H1 (cell line): Measurements from ENCODE around the gene KRT14. TPM values are rescaled to one million over a fixed set of nuclear protein-coding genes. Genes with fewer than 3 reads are reported as not detected.

Experiments
- CTCF ChIA-PET: fragments of 300-600 bp; sonication (Branson Sonifier 250); formaldehyde crosslinking; loops from one replicate; lab custom pipeline; 2021; ENCODE audit not compliant: partially characterized antibody; lab: Charles Lee
- POLR2A ChIA-PET: fragments of 300-600 bp; sonication (Branson Sonifier 250); formaldehyde crosslinking; loops from one replicate; lab custom pipeline; 2021; ENCODE audit warnings: inconsistent platforms; ENCODE audit not compliant: partially characterized antibody; lab: Charles Lee
- DNase-seq, 2 experiments: peaks; one replicate each; pipeline versions ENCODE4 v3.0.0 to v3.0.0-alpha.2; 2010 to 2022; ENCODE audit warnings: low spot score in 2 of 2, low read depth in 1 of 2, mixed read lengths in 1 of 2
- FAIRE-seq: peaks from 2 replicates; lab custom pipeline; 2011; peaks lifted over from hg19 to GRCh38; lab: Jason Lieb, UNC
- H2AFZ ChIP-seq: 2 replicates; pipeline ENCODE4 v1.8.1; 2012; ENCODE audit warnings: low read length, inconsistent platforms
- H2AK5ac ChIP-seq: 2 replicates; pipeline ENCODE4 v1.6.1; 2013; ENCODE audit warnings: low read depth, low read length
- H2BK120ac ChIP-seq: replicated peaks from 2 replicates; pipeline ENCODE3; 2013; ENCODE audit warnings: low read depth, low read length, inconsistent platforms
- H2BK12ac ChIP-seq: 2 replicates; pipeline ENCODE4 v1.6.1; 2013; ENCODE audit warnings: low read depth, low read length
- H2BK15ac ChIP-seq: 2 replicates; pipeline ENCODE4 v1.6.1; 2013; ENCODE audit warnings: low read length
- H2BK20ac ChIP-seq: 2 replicates; pipeline ENCODE4 v1.6.1; 2013; ENCODE audit warnings: low read length
- H2BK5ac ChIP-seq: 2 replicates; pipeline ENCODE4 v1.6.1; 2013; ENCODE audit warnings: low read depth, low read length
- H3K14ac ChIP-seq: 2 replicates; pipeline ENCODE4 v1.6.1; 2013; ENCODE audit warnings: inconsistent platforms; ENCODE audit not compliant: insufficient read length
- H3K18ac ChIP-seq: 2 replicates; pipeline ENCODE4 v1.6.1; 2013; ENCODE audit warnings: low read length; ENCODE audit errors: extremely low read depth
- H3K23ac ChIP-seq: 2 replicates; pipeline ENCODE4 v1.6.1; 2013; ENCODE audit warnings: inconsistent platforms; ENCODE audit not compliant: insufficient read length
- H3K23me2 ChIP-seq: 2 replicates; pipeline ENCODE4 v1.6.1; 2013; ENCODE audit warnings: low read depth, low read length
- H3K27ac ChIP-seq: 2 replicates; pipeline ENCODE4 v1.6.1; 2011; ENCODE audit warnings: low read depth, low read length, inconsistent platforms
- H3K27me3 ChIP-seq, 4 experiments: replicated peaks in 1 of 4; 1 replicate in 1 of 4; 2 replicates in 3 of 4; pipeline versions ENCODE4 v1.6.1 to v1.8.1; 2011 to 2013; ENCODE audit warnings: low read length in 3 of 4, mild to moderate bottlenecking in 3 of 4, inconsistent platforms in 2 of 4, mixed read lengths in 2 of 4, moderate library complexity in 1 of 4; ENCODE audit not compliant: control insufficient read depth in 3 of 4, insufficient read depth in 3 of 4; ENCODE audit errors: extremely low read depth in 1 of 4
- H3K36me3 ChIP-seq, 4 experiments: 2 replicates each; pipeline versions ENCODE4 v1.6.1 to v1.8.1; 2011 to 2013; ENCODE audit warnings: mild to moderate bottlenecking in 4 of 4, low read length in 3 of 4, moderate library complexity in 2 of 4, control low read depth in 1 of 4, inconsistent platforms in 1 of 4; ENCODE audit not compliant: insufficient read depth in 4 of 4, control insufficient read depth in 2 of 4
- H3K4ac ChIP-seq: replicated peaks from 2 replicates; pipeline ENCODE3; 2013; ENCODE audit warnings: low read length, low read depth, mixed read lengths, inconsistent platforms; ENCODE audit not compliant: insufficient read length
- H3K4me1 ChIP-seq, 4 experiments: replicated peaks in 1 of 4; 1 replicate in 1 of 4; 2 replicates in 3 of 4; pipeline versions ENCODE4 v1.6.1 to v1.8.1; 2011 to 2013; ENCODE audit warnings: low read length in 3 of 4, inconsistent platforms in 2 of 4, mixed read lengths in 1 of 4; ENCODE audit not compliant: insufficient read depth in 4 of 4, control insufficient read depth in 3 of 4
- H3K4me2 ChIP-seq, 2 experiments: 2 replicates each; pipeline versions ENCODE4 v1.6.1 to v1.8.1; 2011 to 2013; ENCODE audit warnings: low read depth in 2 of 2, low read length in 2 of 2, control low read depth in 1 of 2, inconsistent platforms in 1 of 2, mild to moderate bottlenecking in 1 of 2; ENCODE audit not compliant: insufficient read depth in 1 of 2
- H3K4me3 ChIP-seq, 4 experiments: fragments of 200-600, 300-600 bp in 1 of 4; sonication (generic), shearing (Covaris generic), sonication (Bioruptor Twin) in 1 of 4; 2 replicates each; pipeline versions ENCODE4 v1.5.1 to v1.8.1; 2011 to 2016; ENCODE audit warnings: low read length in 4 of 4, low read depth in 3 of 4, control low read depth in 2 of 4, inconsistent platforms in 2 of 4, mild to moderate bottlenecking in 2 of 4, mixed read lengths in 1 of 4, moderate library complexity in 1 of 4; ENCODE audit not compliant: insufficient read depth in 2 of 4; ENCODE audit errors: extremely low read depth in 1 of 4
- H3K56ac ChIP-seq: replicated peaks from 2 replicates; pipeline ENCODE3; 2013; ENCODE audit warnings: low read depth, mild to moderate bottlenecking, mixed read lengths, low read length, inconsistent platforms; ENCODE audit not compliant: insufficient read length
- H3K79me1 ChIP-seq: 2 replicates; pipeline ENCODE4 v1.6.1; 2013; ENCODE audit warnings: low read depth, low read length, control low read depth
- H3K79me2 ChIP-seq, 2 experiments: 2 replicates each; pipeline versions ENCODE4 v1.6.1 to v1.8.1; 2012 to 2013; ENCODE audit warnings: low read length in 2 of 2, mild to moderate bottlenecking in 2 of 2, inconsistent platforms in 1 of 2; ENCODE audit not compliant: insufficient read depth in 2 of 2, control insufficient read depth in 1 of 2
- H3K9ac ChIP-seq, 4 experiments: replicated peaks in 1 of 4; 1 replicate in 1 of 4; 2 replicates in 3 of 4; pipeline versions ENCODE4 v1.6.1 to v1.8.1; 2011 to 2013; ENCODE audit warnings: low read depth in 3 of 4, low read length in 3 of 4, control low read depth in 2 of 4, mild to moderate bottlenecking in 2 of 4, moderate library complexity in 2 of 4, inconsistent platforms in 1 of 4; ENCODE audit errors: extremely low read depth in 1 of 4
- H3K9me3 ChIP-seq, 2 experiments: 2 replicates each; pipeline versions ENCODE4 v1.6.1 to v1.8.1; 2012 to 2013; ENCODE audit warnings: mild to moderate bottlenecking in 2 of 2, moderate library complexity in 2 of 2, control low read depth in 1 of 2, inconsistent platforms in 1 of 2, low read depth in 1 of 2, low read length in 1 of 2, mixed read lengths in 1 of 2; ENCODE audit not compliant: insufficient read depth in 2 of 2
- H4K20me1 ChIP-seq, 2 experiments: replicated peaks in 1 of 2; 2 replicates each; pipeline versions ENCODE3 to v1.8.1; 2011 to 2013; ENCODE audit warnings: inconsistent platforms in 2 of 2, low read length in 2 of 2, mild to moderate bottlenecking in 1 of 2; ENCODE audit not compliant: insufficient read depth in 2 of 2, control insufficient read depth in 1 of 2
- H4K5ac ChIP-seq: 2 replicates; pipeline ENCODE4 v1.6.1; 2013; ENCODE audit warnings: low read length, low read depth, mixed read lengths, inconsistent platforms; ENCODE audit not compliant: insufficient read length
- H4K8ac ChIP-seq: 2 replicates; pipeline ENCODE4 v1.8.0; 2013; ENCODE audit warnings: mild to moderate bottlenecking, moderate library complexity, low read length, inconsistent platforms; ENCODE audit not compliant: insufficient read depth; ENCODE audit errors: extremely low read depth
- H4K91ac ChIP-seq: replicated peaks from 2 replicates; pipeline ENCODE3; 2013; ENCODE audit warnings: low read length, mixed read lengths, inconsistent platforms; ENCODE audit not compliant: insufficient read length
- FOSL1 ChIP-seq: IDR thresholded peaks from 2 replicates; pipeline ENCODE4 v1.6.1; 2011; ENCODE audit warnings: mild to moderate bottlenecking, low read depth, low read length, moderate library complexity; ENCODE audit not compliant: insufficient read depth
- HDAC2 ChIP-seq, 2 experiments: fragments of 300-600 bp in 1 of 2; sonication (generic) in 1 of 2; IDR thresholded peaks; 2 replicates each; pipeline ENCODE4 v1.6.1; 2011 to 2012; ENCODE audit warnings: low read depth in 2 of 2, low read length in 2 of 2, mild to moderate bottlenecking in 2 of 2, moderate library complexity in 2 of 2, borderline replicate concordance in 1 of 2, inconsistent platforms in 1 of 2
- POU5F1 ChIP-seq: IDR thresholded peaks from 2 replicates; pipeline ENCODE4 v1.6.1; 2011; ENCODE audit warnings: low read depth, mild to moderate bottlenecking, low read length, moderate library complexity
- SIN3A ChIP-seq, 2 experiments: IDR thresholded peaks in 1 of 2; conservative IDR thresholded peaks in 1 of 2; 2 replicates each; pipeline ENCODE4 v1.6.1; 2011 to 2012; ENCODE audit warnings: low read length in 2 of 2, improper control_type of control experiment in 1 of 2, low read depth in 1 of 2, mild to moderate bottlenecking in 1 of 2
- TEAD4 ChIP-seq: IDR thresholded peaks from 2 replicates; pipeline ENCODE4 v1.6.1; 2012; ENCODE audit warnings: low read depth, low read length, inconsistent platforms, mixed read lengths
- whole genome bisulfite sequencing, 2 experiments: shearing (Covaris generic) in 1 of 2; methylation state at CpG; one replicate each; pipeline versions ENCODE4 v1.1.6 to v1.1.7; 2013 to 2015; ENCODE audit warnings: low lambda C conversion rate in 2 of 2, mixed read lengths in 2 of 2, inconsistent platforms in 1 of 2, low coverage in 1 of 2, missing lambda C conversion rate in 1 of 2; ENCODE audit not compliant: insufficient replicate concordance in 2 of 2, insufficient coverage in 1 of 2, insufficient read length in 1 of 2; ENCODE audit errors: extremely low coverage in 1 of 2, missing lambda C conversion rate in 1 of 2; 5-methylcytosine and 5-hydroxymethylcytosine counted together
- long read RNA-seq, 2 experiments: library from RNA in 1 of 2; library from capped mRNA in 1 of 2; stranded (forward); transcript quantifications; one replicate each; pipeline ENCODE4 v2.0.0, GENCODE V29; 2021; ENCODE audit warnings: inconsistent platforms in 1 of 2
- polyA minus RNA-seq, 3 experiments: library from RNA; depleted of rRNA, polyadenylated mRNA; stranded (reverse); fragments of >200 nt; gene quantifications; 1 replicate in 2 of 3; 2 replicates in 1 of 3; pipeline ENCODE4 v1.2.3, GENCODE V29; 2011
- polyA plus RNA-seq, 7 experiments: library from polyadenylated mRNA; depleted of rRNA in 3 of 7; stranded (reverse) in 5 of 7; unstranded in 2 of 7; fragments of >200 nt in 5 of 7; fragments of 200-250 nt in 2 of 7; gene quantifications; 1 replicate in 5 of 7; 2 replicates in 1 of 7; 4 replicates in 1 of 7; pipeline versions ENCODE4 v1.2.1 to v1.2.3, GENCODE V29; 2011 to 2013; ENCODE audit warnings: missing spikeins in 2 of 7, mixed read lengths in 2 of 7
- total RNA-seq: library from RNA; stranded (reverse); fragmentation: NEBNext Ultra II Directional; extraction: Animal tissue kit (Norgen Biotek cat#: 25700); gene quantifications from 2 replicates; pipeline ENCODE4 v1.2.1, GENCODE V29; 2021

Gene KRT14
- total RNA-seq = not detected in 2 replicates
- 0.13 and 0.35 TPM in 2 replicates for polyA plus RNA-seq (2011; rRNA removed)
- not detected for polyA plus RNA-seq (2011; cell fraction: cytosol; rRNA removed)
- not detected for polyA plus RNA-seq (2011; cell fraction: nucleus; rRNA removed)
- polyA plus RNA-seq (2012, experiment 1 of 2) = not detected in 4 replicates
- not detected for polyA plus RNA-seq (2012, experiment 2 of 2)
- not detected for polyA plus RNA-seq (2013, experiment 1 of 2)
- not detected for polyA plus RNA-seq (2013, experiment 2 of 2)
- 0.16 and 0.61 TPM in 2 replicates for polyA minus RNA-seq (2011; rRNA and poly(A)+ RNA removed)
- polyA minus RNA-seq (2011; cell fraction: cytosol; rRNA and poly(A)+ RNA removed) = not detected
- not detected for polyA minus RNA-seq (2011; cell fraction: nucleus; rRNA and poly(A)+ RNA removed)
- long read RNA-seq, experiment 1 = 0 reads
- long read RNA-seq, experiment 2 = 0 reads

DNA sequence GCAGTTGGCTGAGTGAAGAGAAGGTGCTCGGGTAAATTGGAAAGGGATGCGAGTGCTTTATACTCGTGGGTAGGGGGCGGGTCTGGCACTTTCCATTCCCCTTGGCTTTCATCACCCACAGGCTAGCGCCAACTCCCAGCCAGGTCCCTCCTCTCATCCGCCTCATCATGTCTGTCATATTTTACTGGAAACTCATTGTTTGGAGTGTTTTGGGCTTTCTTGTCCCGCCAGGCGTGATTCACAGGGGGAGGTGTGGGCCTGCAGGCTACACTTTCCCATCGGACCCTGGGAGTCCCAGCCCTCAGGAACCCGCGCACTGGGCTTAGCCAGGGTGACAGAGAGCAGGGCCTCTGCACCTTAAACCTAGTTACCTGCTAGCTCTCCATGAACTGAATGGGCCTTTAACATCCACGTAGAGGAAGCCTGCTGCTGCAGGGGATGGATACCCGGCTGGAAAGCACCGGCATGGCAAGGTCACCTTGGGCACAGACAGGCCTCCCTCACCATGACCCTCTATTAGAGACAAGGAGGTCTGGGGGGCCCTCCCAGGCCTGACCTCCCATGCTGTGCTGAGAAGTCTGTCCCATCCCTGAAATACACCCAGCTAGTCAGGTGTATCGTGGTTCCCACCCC, at the start of gene KRT14:
Gene KRT14 (minus strand): TSS at position 33 of the 633 bp plus-strand sequence. CDS start 61 bp downstream, outside the sequence.
- no peak within 1 kb of the TSS for H2BK20ac ChIP-seq
- no peak within 1 kb of the TSS for H2BK120ac ChIP-seq
- WGBS, 2 experiments = 84% methylated on average over 15 of the region's 15 CpGs; no CpG with 5 or more reads in 1 of the 2 experiments
- no peak within 1 kb of the TSS for H3K4me2 ChIP-seq
- no peak within 1 kb of the TSS for H2BK5ac ChIP-seq
- no peak within 1 kb of the TSS for H4K91ac ChIP-seq
- H2AK5ac ChIP-seq = no peak within 1 kb of the TSS
- ChIA-PET CTCF (interaction anchor here (0.9 to 2.5 kb wide), 5 partner anchors 9 to 76 kb away, joined by 3 to 9 read pairs (median 4); no protein-coding TSS in a partner anchor), POLR2A (interaction anchor here (0.6 to 2.0 kb wide), 2 partner anchors 38 to 59 kb away, joined by 3 to 8 read pairs; partner anchors contain the start of gene KRT19)
- no peak within 1 kb of the TSS for H2AFZ ChIP-seq
- no peak within 1 kb of the TSS for H2BK12ac ChIP-seq
- H3K4me3 ChIP-seq = no peak within 1 kb of the TSS
- no peaks in the 10 kb centered on the region for H3K79me1 ChIP-seq
- H2BK15ac ChIP-seq = no peak within 1 kb of the TSS
- no peak within 1 kb of the TSS for H4K8ac ChIP-seq
- H3K23me2 ChIP-seq = no peaks in the 10 kb centered on the region
- no peak within 1 kb of the TSS for H3K18ac ChIP-seq
- no peak within 1 kb of the TSS for H3K56ac ChIP-seq
- H3K36me3 ChIP-seq = no peaks in the 10 kb centered on the region
- no peaks in the 10 kb centered on the region for H3K79me2 ChIP-seq
- no peaks in the 10 kb centered on the region for H4K20me1 ChIP-seq
- DNase-seq (no peak), FAIRE-seq (no peak)
- no peak within 1 kb of the TSS for H3K27ac ChIP-seq
- no peak within 1 kb of the TSS for H3K9ac ChIP-seq
- H3K4ac ChIP-seq = no peak within 1 kb of the TSS
- H3K4me1 ChIP-seq = no peaks in the 10 kb centered on the region; a peak in 1 of 7 replicates
- H3K9me3 ChIP-seq = no peaks in the 10 kb centered on the region
- no peaks in the 10 kb centered on the region for H3K27me3 ChIP-seq
- H4K5ac ChIP-seq = no peak within 1 kb of the TSS
- no peak within 1 kb of the TSS for H3K14ac ChIP-seq
- H3K23ac ChIP-seq = no peak within 1 kb of the TSS
- no peak for TF ChIP-seq FOSL1
- no peak for TF ChIP-seq POU5F1
- TF ChIP-seq TEAD4 = no peak
- no peak for TF ChIP-seq SIN3A (conservative IDR thresholded peaks at IDR 0.05 in 1 of 2, IDR thresholded peaks at IDR 0.05 in 1 of 2; ENCODE audit: low read depth in 1 of 2, low read length in 2 of 2)
- TF ChIP-seq HDAC2 (IDR thresholded peaks at IDR 0.05; ENCODE audit: borderline replicate concordance in 1 of 2, low read depth in 2 of 2, low read length in 2 of 2) = no peak
